Heart left ventricle (tissue), 13 donors: Measurements from ENCODE around the gene DSC1.

Experiments used
- POLR2A ChIP-seq, 2 donors: fragments of 450-650 bp; IDR thresholded peaks; one replicate each; pipeline ENCODE4 v1.6.1; 2017; ENCODE audit warnings: antibody characterized with exemption in 2 of 2, mild to moderate bottlenecking in 2 of 2, moderate library complexity in 2 of 2
- TF ChIP-seq, protein P1 (sequence below), 12 donors: fragments of 200-600 bp; sonication (generic) in 4 of 12; IDR thresholded peaks; one replicate each; pipeline versions ENCODE4 v1.5.0 to v1.8.0; 2018 to 2022; ENCODE audit warnings: antibody characterized with exemption in 12 of 12, mild to moderate bottlenecking in 5 of 12
- donor health status: ischemic (EF 13 %, LVEDD 7.1; RV severe dilation, severe dysfunction).
- donor health status: DM: no; HTN: yes; CAD: no.
- donor health status: DM: no; HTN: no; CAD: no.
- donor health status: ischemic (EF 25% LVEDD 6.9; RV normal size, moderate dysfunction).
- donor health status: ischemic (EF 25% LVEDD 5.7; RV mildly dilated, moderate dysfunction).
- donor health status: ischemic (EF 35%, LVEDD 5.7; RV mildly dilated, moderate dysfunction).
- donor health status: nonischemic (EF 11% LVEDD 7.7; RV severe dilation, severe dysfunction).
- donor health status: DM: yes; HTN: yes; CAD: no.
- donor health status: PGD.
- donor health status: ischemic (EF 29% LVEDD 5.4; RV normal size, mild dysfunction).
- donor health status: nonischemic (EF 23%, LVEDD 6.1; RV moderate dilation, normal function).

- TF ChIP-seq, protein P1, sequence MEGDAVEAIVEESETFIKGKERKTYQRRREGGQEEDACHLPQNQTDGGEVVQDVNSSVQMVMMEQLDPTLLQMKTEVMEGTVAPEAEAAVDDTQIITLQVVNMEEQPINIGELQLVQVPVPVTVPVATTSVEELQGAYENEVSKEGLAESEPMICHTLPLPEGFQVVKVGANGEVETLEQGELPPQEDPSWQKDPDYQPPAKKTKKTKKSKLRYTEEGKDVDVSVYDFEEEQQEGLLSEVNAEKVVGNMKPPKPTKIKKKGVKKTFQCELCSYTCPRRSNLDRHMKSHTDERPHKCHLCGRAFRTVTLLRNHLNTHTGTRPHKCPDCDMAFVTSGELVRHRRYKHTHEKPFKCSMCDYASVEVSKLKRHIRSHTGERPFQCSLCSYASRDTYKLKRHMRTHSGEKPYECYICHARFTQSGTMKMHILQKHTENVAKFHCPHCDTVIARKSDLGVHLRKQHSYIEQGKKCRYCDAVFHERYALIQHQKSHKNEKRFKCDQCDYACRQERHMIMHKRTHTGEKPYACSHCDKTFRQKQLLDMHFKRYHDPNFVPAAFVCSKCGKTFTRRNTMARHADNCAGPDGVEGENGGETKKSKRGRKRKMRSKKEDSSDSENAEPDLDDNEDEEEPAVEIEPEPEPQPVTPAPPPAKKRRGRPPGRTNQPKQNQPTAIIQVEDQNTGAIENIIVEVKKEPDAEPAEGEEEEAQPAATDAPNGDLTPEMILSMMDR (IDR thresholded peaks at IDR 0.05) = no peak
- no peak for TF ChIP-seq POLR2A (IDR thresholded peaks at IDR 0.05)
These were observed 20.6 kb upstream of the DSC1 start for GRCh38 chr18:31183302-31183701.
